T-cell (primary cell): ENCODE results near the gene GEN1. TPM values are rescaled to one million over a fixed set of nuclear protein-coding genes. Genes with fewer than 3 reads are reported as not detected.

Source experiments
- ATAC-seq, 4 experiments: fragments of 200-7000 bp in 3 of 4; fragments of 150-1000 bp in 1 of 4; cut with Tn5 transposase; replicated peaks in 1 of 4; 1 replicate in 3 of 4; 2 replicates in 1 of 4; pipeline ENCODE4 v1.10.0; 2021; ENCODE audit warnings: moderate library complexity in 3 of 4, mild to moderate bottlenecking in 2 of 4, moderate number of reproducible peaks in 1 of 4
- CTCF ChIA-PET, 2 donors: fragments of 300-600 bp; sonication (Branson Sonifier 250); formaldehyde crosslinking; loops; one replicate each; lab custom pipeline; 2022; ENCODE audit warnings: antibody characterized with exemption in 2 of 2; lab: Charles Lee
- POLR2A ChIA-PET, 2 donors: fragments of 300-600 bp; sonication (Branson Sonifier 250); formaldehyde crosslinking; loops; one replicate each; lab custom pipeline; 2022; ENCODE audit warnings: antibody characterized with exemption in 2 of 2; lab: Charles Lee
- DNase-seq, 35 experiments: peaks; one replicate each; pipeline versions ENCODE4 v3.0.0 to v3.0.0-alpha.2; 2013 to 2023
- H3K27ac ChIP-seq: one replicate; pipeline ENCODE4 v1.5.1; 2013; ENCODE audit warnings: low read length
- H3K27me3 ChIP-seq, 2 experiments: replicated peaks in 1 of 2; 1 replicate in 1 of 2; 2 replicates in 1 of 2; pipeline versions ENCODE4 v1.6.1 to v1.7.0; 2013; ENCODE audit warnings: low read length in 1 of 2, mixed read lengths in 1 of 2; ENCODE audit not compliant: control insufficient read depth in 2 of 2, insufficient read depth in 2 of 2; ENCODE audit errors: extremely low read depth in 1 of 2
- H3K36me3 ChIP-seq, 2 donors: 1 replicate in 1 of 2; 2 replicates in 1 of 2; pipeline versions ENCODE4 v1.6.1 to v1.7.0; 2013; ENCODE audit warnings: low read length in 1 of 2; ENCODE audit not compliant: control insufficient read depth in 2 of 2, insufficient read depth in 1 of 2; ENCODE audit errors: extremely low read depth in 1 of 2
- H3K4me1 ChIP-seq, 2 experiments: 1 replicate in 1 of 2; 2 replicates in 1 of 2; pipeline versions ENCODE4 v1.6.1 to v1.7.0; 2013; ENCODE audit warnings: low read length in 2 of 2, mixed read lengths in 1 of 2; ENCODE audit not compliant: insufficient read depth in 2 of 2, control insufficient read depth in 1 of 2; ENCODE audit errors: extremely low read depth in 1 of 2
- H3K4me3 ChIP-seq, 2 donors: 1 replicate in 1 of 2; 2 replicates in 1 of 2; pipeline versions ENCODE4 v1.5.1 to v1.7.0; 2013; ENCODE audit warnings: mild to moderate bottlenecking in 2 of 2, low read length in 1 of 2, moderate library complexity in 1 of 2; ENCODE audit not compliant: control insufficient read depth in 1 of 2; ENCODE audit errors: extremely low read depth in 1 of 2
- H3K9me3 ChIP-seq: 2 replicates; pipeline ENCODE4 v1.7.0; 2013
- H3K27ac Mint-ChIP-seq, 2 donors: one replicate each; pipeline ENCODE4 v1.8.0; 2020 to 2021; ENCODE audit warnings: mild to moderate bottlenecking in 2 of 2, mixed read lengths in 2 of 2
- H3K27me3 Mint-ChIP-seq, 2 donors: one replicate each; pipeline ENCODE4 v1.8.0; 2021 to 2022; ENCODE audit warnings: mixed read lengths in 2 of 2
- H3K36me3 Mint-ChIP-seq: one replicate; pipeline ENCODE4 v1.8.0; 2021; ENCODE audit warnings: mixed read lengths
- H3K4me1 Mint-ChIP-seq, 3 donors: one replicate each; pipeline ENCODE4 v1.8.0; 2020 to 2022; ENCODE audit warnings: mixed read lengths in 3 of 3, mild to moderate bottlenecking in 1 of 3
- H3K4me3 Mint-ChIP-seq, 3 donors: one replicate each; pipeline ENCODE4 v1.8.0; 2020 to 2022; ENCODE audit warnings: mild to moderate bottlenecking in 3 of 3, mixed read lengths in 3 of 3, moderate library complexity in 3 of 3
- H3K9me3 Mint-ChIP-seq, 3 donors: one replicate each; pipeline ENCODE4 v1.8.0; 2020 to 2022; ENCODE audit warnings: mixed read lengths in 3 of 3
- WGBS: methylation state at CpG from one replicate; pipeline ENCODE4 v1.1.5; 2013; ENCODE audit warnings: missing lambda C conversion rate; ENCODE audit not compliant: insufficient coverage; 5-methylcytosine and 5-hydroxymethylcytosine counted together
- total RNA-seq, 35 experiments: library from RNA in 6 of 35; stranded (reverse) in 6 of 35; fragments of 120-200 nt in 1 of 35; gene quantifications; one replicate each; pipeline versions ENCODE4 v1.2.1 to v1.2.4 and lab custom pipeline; 2013 to 2026

GEN1 gene
- total RNA-seq, 5 donors from 2014 or later (not counting 1 experiment from before 2014, with no cell fraction given): 7.6 to 9.2 (median 7.7) TPM

GRCh38 chr2:17749753-17750438, 4.0 kb upstream of the GEN1 start:
- Mint-ChIP-seq H3K36me3 (peaks cover 1% of the 10 kb centered on the region), H3K27ac (peak overlapping the region in 1 of 2 donors; percentile 53), H3K4me1 (peaks cover 30 to 36% (median 31%) of the 10 kb centered on the region in 3 donors), H3K9me3 (no peaks in the 10 kb centered on the region), H3K27me3 (no peaks in the 10 kb centered on the region), H3K4me3 (peak overlapping the region in 1 of 3 donors; percentile 4)
- ATAC-seq (no peak), DNase-seq (peak in 1 of 35 experiments; percentile 1)
- POLR2A ChIA-PET: no interaction called here
- Histone ChIP-seq H3K27me3 (no peaks in the 10 kb centered on the region), H3K9me3 (no peaks in the 10 kb centered on the region), H3K36me3 (no peaks in the 10 kb centered on the region), H3K27ac (no peak overlapping the region), H3K4me1 (peaks cover 8 to 15% of the 10 kb centered on the region in 2 experiments), H3K4me3 (no peak overlapping the region)
- CTCF ChIA-PET: no interaction called here
- WGBS: no CpG with 5 or more reads among the region's 2 CpGs

DNA sequence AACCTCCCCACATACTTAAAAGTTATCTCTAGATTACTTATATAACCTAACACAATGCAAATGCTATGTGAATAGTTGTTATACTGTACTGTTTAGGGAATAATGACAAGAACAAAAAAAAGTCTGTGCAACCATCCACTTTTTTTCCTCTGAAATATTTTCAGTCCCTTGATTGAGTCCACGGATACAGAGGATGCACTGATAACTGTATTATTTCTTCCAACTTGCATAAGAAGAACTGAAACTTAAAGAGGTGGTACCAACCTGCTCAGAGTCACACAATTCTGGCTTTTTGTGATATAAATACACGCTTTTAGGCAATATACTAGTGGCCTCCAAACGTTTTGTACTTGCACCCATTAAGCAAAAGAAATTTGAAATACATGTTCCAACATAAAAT, 1.7 kb upstream of the GEN1 start:
- CTCF ChIA-PET: interaction anchor here in 1 of 2 donors (0.9 kb wide), 1 partner anchor 32 kb away, joined by 4 read pairs; no protein-coding TSS in a partner anchor
- 83% methylated on average over 1 of the region's 3 CpGs for WGBS
- no peaks in the 10 kb centered on the region for H3K9me3 Mint-ChIP-seq
- POLR2A ChIA-PET: no interaction called here
- H3K4me1 ChIP-seq: peaks cover 8 to 18% of the 10 kb centered on the region in 2 experiments
- H3K27ac Mint-ChIP-seq: peak overlapping the region; percentile 50 to 88
- H3K27me3 Mint-ChIP-seq: no peaks in the 10 kb centered on the region
- no peaks in the 10 kb centered on the region for H3K36me3 ChIP-seq
- H3K4me3 ChIP-seq: no peak overlapping the region
- H3K4me3 Mint-ChIP-seq: peak overlapping the region; percentile 84 to 92 (median 89)
- no peak overlapping the region for H3K27ac ChIP-seq
- no peaks in the 10 kb centered on the region for H3K36me3 Mint-ChIP-seq
- H3K4me1 Mint-ChIP-seq: peaks cover 31 to 36% (median 34%) of the 10 kb centered on the region in 3 donors
- no peaks in the 10 kb centered on the region for H3K27me3 ChIP-seq
- H3K9me3 ChIP-seq: no peaks in the 10 kb centered on the region
- no peak for DNase-seq
- no peak for ATAC-seq

GRCh38 chr2:17752892-17753802, 791 bp upstream of the GEN1 start:
- Mint-ChIP-seq H3K36me3 (no peaks in the 10 kb centered on the region), H3K4me3 (peak overlapping the region; percentile 84 to 92 (median 89)), H3K9me3 (no peaks in the 10 kb centered on the region), H3K27me3 (no peaks in the 10 kb centered on the region), H3K27ac (peak overlapping the region; percentile 69 to 88), H3K4me1 (peaks cover 31 to 34% (median 33%) of the 10 kb centered on the region in 3 donors)
- POLR2A ChIA-PET: no interaction called here
- Histone ChIP-seq H3K27ac (peak overlapping the region; percentile 96), H3K4me1 (peaks cover 8 to 18% of the 10 kb centered on the region in 2 experiments), H3K4me3 (peak overlapping the region; percentile 77 to 78), H3K36me3 (no peaks in the 10 kb centered on the region), H3K9me3 (no peaks in the 10 kb centered on the region), H3K27me3 (no peaks in the 10 kb centered on the region)
- peak; percentile 44 to 62 (median 58) for ATAC-seq
- CTCF ChIA-PET: interaction anchor here in 1 of 2 donors (0.7 kb wide), 1 partner anchor 30 kb away, joined by 3 read pairs; no protein-coding TSS in a partner anchor
- peak in 17 of 35 experiments; percentile 1 to 60 (median 16) for DNase-seq
- 1% methylated on average over 66 of the region's 70 CpGs for WGBS

- ChIA-PET POLR2A (no interaction called here), CTCF (no interaction called here)
- DNase-seq: peak in 1 of 35 experiments; percentile 3
Measured at GRCh38 chr2:17754773-17755425, 961 bp downstream of the GEN1 start.

GRCh38 chr2:17756668-17757067, 2.7 kb downstream of the GEN1 start:
- POLR2A ChIA-PET: no interaction called here
- no peaks in the 10 kb centered on the region for H3K27me3 Mint-ChIP-seq
- Histone ChIP-seq H3K4me1 (peaks cover 8 to 16% of the 10 kb centered on the region in 2 experiments), H3K27me3 (no peaks in the 10 kb centered on the region), H3K27ac (no peak overlapping the region), H3K9me3 (no peaks in the 10 kb centered on the region), H3K4me3 (no peak overlapping the region), H3K36me3 (no peaks in the 10 kb centered on the region)
- no peak overlapping the region for H3K27ac Mint-ChIP-seq
- H3K4me1 Mint-ChIP-seq: peaks cover 20 to 27% (median 21%) of the 10 kb centered on the region in 3 donors
- H3K4me3 Mint-ChIP-seq: no peak overlapping the region
- no peaks in the 10 kb centered on the region for H3K9me3 Mint-ChIP-seq
- DNase-seq: no peak
- CTCF ChIA-PET: no interaction called here
- ATAC-seq: no peak
- WGBS: no CpG with 5 or more reads among the region's 6 CpGs
- peaks cover 7% of the 10 kb centered on the region for H3K36me3 Mint-ChIP-seq

More at GRCh38 chr2:17754773-17755425, 961 bp downstream of the GEN1 start:
- Histone ChIP-seq H3K36me3 (no peaks in the 10 kb centered on the region), H3K4me1 (peaks cover 8 to 18% of the 10 kb centered on the region in 2 experiments), H3K27ac (peak overlapping the region; percentile 96), H3K9me3 (no peaks in the 10 kb centered on the region), H3K4me3 (peak overlapping the region; percentile 76 to 77), H3K27me3 (no peaks in the 10 kb centered on the region)
- Mint-ChIP-seq H3K4me3 (peak overlapping the region; percentile 84 to 92 (median 89)), H3K27ac (peak overlapping the region; percentile 95 to 98), H3K9me3 (no peaks in the 10 kb centered on the region), H3K27me3 (no peaks in the 10 kb centered on the region), H3K36me3 (no peaks in the 10 kb centered on the region), H3K4me1 (peaks cover 29 to 33% (median 29%) of the 10 kb centered on the region in 3 donors)
- ATAC-seq: no peak
- WGBS: 36% methylated on average over 3 of the region's 8 CpGs
